Suprapubic skin (tissue), 4 donors: ENCODE data around the gene PRMT3. TPM values are rescaled to one million over a fixed set of nuclear protein-coding genes. Genes with fewer than 3 reads are reported as not detected.

Experiments
- DNase-seq, 2 donors: peaks; one replicate each; pipeline ENCODE4 v3.0.0-alpha.2; 2019; ENCODE audit warnings: low spot score in 2 of 2
- H3K27ac ChIP-seq: fragments of 200-600 bp; sonication (generic); one replicate; pipeline ENCODE4 v1.5.1; 2019
- H3K27me3 ChIP-seq: fragments of 200-600 bp; sonication (generic); one replicate; pipeline ENCODE4 v1.5.1; 2019
- H3K36me3 ChIP-seq: fragments of 200-600 bp; sonication (generic); one replicate; pipeline ENCODE4 v1.5.1; 2019
- H3K4me1 ChIP-seq: fragments of 200-600 bp; sonication (generic); one replicate; pipeline ENCODE4 v1.5.1; 2019
- H3K4me3 ChIP-seq: fragments of 200-600 bp; sonication (generic); one replicate; pipeline ENCODE4 v1.5.1; 2019; ENCODE audit warnings: mild to moderate bottlenecking
- H3K9me3 ChIP-seq: fragments of 200-600 bp; sonication (generic); one replicate; pipeline ENCODE4 v1.5.1; 2019
- CTCF ChIP-seq, 2 donors: fragments of 200-600 bp in 1 of 2; fragments of 450-650 bp in 1 of 2; sonication (generic) in 1 of 2; IDR thresholded peaks; one replicate each; pipeline ENCODE4 v1.5.1; 2016 to 2019; ENCODE audit warnings: antibody characterized with exemption in 2 of 2, mild to moderate bottlenecking in 1 of 2, moderate library complexity in 1 of 2
- EP300 ChIP-seq: sonication (generic); formaldehyde crosslinking; IDR thresholded peaks from one replicate; pipeline ENCODE4 v1.6.1; 2017; ENCODE audit warnings: antibody characterized with exemption
- POLR2A ChIP-seq, 2 donors: fragments of 450-650 bp; IDR thresholded peaks; one replicate each; pipeline ENCODE4 v1.6.1; 2017; ENCODE audit warnings: antibody characterized with exemption in 2 of 2, mild to moderate bottlenecking in 2 of 2, moderate library complexity in 2 of 2
- POLR2AphosphoS5 ChIP-seq, 3 donors: sonication (generic); formaldehyde crosslinking; IDR thresholded peaks; one replicate each; pipeline ENCODE4 v1.6.1; 2017; ENCODE audit warnings: antibody characterized with exemption in 3 of 3
- WGBS: methylation state at CpG from one replicate; pipeline ENCODE4 v1.1.5; 2018; 5-methylcytosine and 5-hydroxymethylcytosine counted together
- total RNA-seq, 4 donors: library from RNA; depleted of rRNA; stranded (reverse); fragments of >200 nt; gene quantifications; one replicate each; pipeline ENCODE4 v1.1.0, GENCODE V29; 2016

The PRMT3 gene
- total RNA-seq, 4 donors from 2014 or later, result 13.3 to 19.7 (median 15.5) TPM

DNA sequence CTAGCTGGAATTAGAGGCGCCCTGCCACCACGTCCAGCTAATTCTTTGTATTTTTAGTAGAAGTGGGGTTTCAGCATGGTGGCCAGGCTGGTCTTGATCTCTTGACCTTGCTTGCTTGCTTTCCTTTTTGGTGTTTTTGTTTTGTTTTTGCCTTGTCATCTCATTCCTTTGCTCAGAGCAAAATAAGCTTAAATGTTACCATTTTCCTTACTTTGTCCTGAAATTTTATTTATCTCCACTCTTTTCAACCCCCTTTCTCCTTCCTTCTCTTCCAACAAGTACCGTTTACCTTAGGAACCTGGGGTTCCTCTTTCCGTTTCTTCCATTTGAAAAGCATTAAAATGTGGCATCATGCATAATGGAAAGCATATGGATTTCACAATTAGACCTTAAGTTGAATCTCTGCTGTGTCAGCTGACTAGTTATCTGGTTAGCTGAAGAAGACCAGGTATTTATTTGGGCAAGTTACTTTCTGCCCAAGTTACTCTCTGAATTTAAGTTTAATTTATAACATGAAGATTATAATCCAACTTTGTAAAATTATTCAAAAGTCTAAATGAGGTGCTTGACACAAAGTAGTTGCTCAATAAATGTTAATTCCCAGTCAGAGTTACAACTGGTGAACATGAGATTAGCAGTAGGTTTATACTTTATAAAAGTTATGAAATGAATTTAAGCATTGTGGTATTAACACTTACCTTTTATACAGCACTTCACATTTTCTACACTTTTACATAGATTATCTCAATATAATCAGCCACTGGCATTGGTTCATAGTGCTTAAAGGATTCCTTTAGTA lies 69.7 kb downstream of the PRMT3 start:
- Histone ChIP-seq H3K27me3 (no peaks in the 10 kb centered on the region), H3K4me3 (no peak overlapping the region), H3K9me3 (no peaks in the 10 kb centered on the region), H3K4me1 (no peaks in the 10 kb centered on the region), H3K36me3 (no peaks in the 10 kb centered on the region), H3K27ac (no peak overlapping the region)
- no peak for DNase-seq
- WGBS, result 91% methylated on average over 4 of the region's 4 CpGs
- TF ChIP-seq POLR2AphosphoS5 (IDR thresholded peaks at IDR 0.05), result no peak
- TF ChIP-seq EP300, result no peak
- TF ChIP-seq CTCF (IDR thresholded peaks at IDR 0.05), result no peak
- no peak for TF ChIP-seq POLR2A (IDR thresholded peaks at IDR 0.05)

DNA sequence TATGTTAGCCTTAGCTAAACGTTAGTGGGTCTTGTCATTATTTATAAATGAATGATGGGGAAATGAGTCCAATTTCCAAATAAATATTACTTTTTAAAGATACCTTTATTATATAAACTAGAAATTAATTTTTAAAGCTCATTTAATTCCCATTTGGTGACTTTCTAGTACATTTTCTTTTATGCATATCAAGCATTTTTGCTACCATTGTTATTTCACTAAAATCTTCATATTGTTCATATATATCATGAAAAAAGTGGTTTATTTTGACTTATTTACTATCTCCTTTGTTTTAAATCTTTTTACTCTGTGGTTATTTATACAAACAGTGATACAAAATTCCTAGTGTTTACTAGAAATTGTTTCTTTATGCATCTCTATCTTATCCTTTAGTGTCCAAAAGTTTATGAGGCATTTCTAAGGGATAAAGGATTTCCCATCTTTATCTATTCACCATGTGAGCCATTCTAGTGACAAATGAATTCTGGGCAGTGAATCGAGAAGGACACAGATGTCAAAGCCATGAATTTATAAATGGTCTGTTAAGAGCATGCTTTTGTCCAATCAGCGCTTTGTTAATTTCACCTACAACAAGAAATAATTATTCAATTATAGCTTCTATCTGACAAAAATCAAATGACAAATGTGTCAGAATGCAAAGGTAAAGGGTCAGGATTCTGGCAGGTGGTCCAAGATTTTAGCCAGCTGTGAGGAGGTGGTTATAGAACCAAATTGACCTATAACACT lies 70.6 kb downstream of the PRMT3 start:
- no peaks in the 10 kb centered on the region for H3K9me3 ChIP-seq
- 91% methylated on average over 3 of the region's 3 CpGs for WGBS
- H3K36me3 ChIP-seq, result no peaks in the 10 kb centered on the region
- no peak for TF ChIP-seq EP300
- H3K27ac ChIP-seq, result no peak overlapping the region
- no peak overlapping the region for H3K4me3 ChIP-seq
- H3K4me1 ChIP-seq, result no peaks in the 10 kb centered on the region
- no peak for DNase-seq
- H3K27me3 ChIP-seq, result no peaks in the 10 kb centered on the region

DNA sequence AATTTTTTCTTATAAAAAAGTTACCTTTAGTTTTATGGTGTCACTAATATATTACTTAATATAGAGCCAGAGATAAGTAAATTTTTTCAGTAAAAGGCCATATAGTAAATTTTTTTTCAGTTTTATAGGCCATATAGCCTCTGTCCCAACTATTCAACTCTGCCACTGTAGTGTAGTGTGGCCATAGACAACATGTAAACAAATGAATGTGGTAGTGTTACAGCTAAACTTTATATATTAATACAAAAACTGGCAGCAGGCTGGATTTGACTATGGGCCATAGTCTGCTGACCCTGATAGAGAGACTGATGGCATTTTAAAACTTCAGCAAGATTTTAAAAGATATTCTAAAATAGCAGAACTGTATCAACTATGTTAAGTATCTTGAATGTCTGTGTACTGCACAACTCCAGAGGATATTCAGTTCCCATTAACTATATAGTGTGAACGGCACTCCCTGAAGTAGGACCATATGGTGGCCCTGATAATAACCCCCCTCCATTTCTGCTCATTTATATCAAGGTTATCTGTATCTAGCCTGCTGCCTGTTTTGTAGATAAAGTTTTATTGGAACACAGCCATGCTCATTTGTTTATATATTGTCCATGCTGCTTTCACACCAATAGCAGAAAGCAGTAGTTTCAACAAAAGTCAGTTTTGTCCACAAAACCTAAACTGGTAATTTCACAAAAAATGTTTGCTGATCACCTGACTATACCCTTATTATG lies 71.6 kb downstream of the PRMT3 start:
- Histone ChIP-seq H3K27ac (no peak overlapping the region), H3K9me3 (no peaks in the 10 kb centered on the region), H3K27me3 (no peaks in the 10 kb centered on the region), H3K36me3 (no peaks in the 10 kb centered on the region), H3K4me3 (no peak overlapping the region), H3K4me1 (no peaks in the 10 kb centered on the region)
- no peak for DNase-seq
- TF ChIP-seq EP300 (no peak), POLR2AphosphoS5 (IDR thresholded peaks at IDR 0.05) (no peak), CTCF (IDR thresholded peaks at IDR 0.05) (no peak), POLR2A (IDR thresholded peaks at IDR 0.05) (no peak)
- 88% methylated on average over 1 of the region's 1 CpG for WGBS

DNA sequence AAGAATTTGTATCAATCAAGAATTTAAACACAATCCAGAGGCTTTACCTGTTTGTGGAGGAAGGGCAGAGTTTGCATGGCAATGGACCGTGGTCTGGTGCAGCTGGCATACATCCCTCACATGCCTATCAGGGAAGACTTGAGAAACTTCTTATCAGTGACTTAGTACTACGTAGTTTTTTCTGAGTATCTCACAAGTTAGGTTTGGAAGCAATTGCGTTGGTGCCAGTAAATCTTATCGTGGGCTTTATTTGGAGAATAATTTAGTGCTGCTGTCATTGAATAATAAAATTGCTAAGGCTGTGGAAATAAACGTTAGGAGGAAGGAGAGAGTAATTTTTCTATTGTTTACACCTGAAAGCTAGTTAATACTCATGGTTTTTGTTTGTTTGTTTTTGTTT lies 72.3 kb downstream of the PRMT3 start:
- Histone ChIP-seq H3K36me3 (peaks cover 5% of the 10 kb centered on the region), H3K4me1 (no peaks in the 10 kb centered on the region), H3K27ac (no peak overlapping the region), H3K4me3 (no peak overlapping the region), H3K9me3 (no peaks in the 10 kb centered on the region), H3K27me3 (no peaks in the 10 kb centered on the region)
- 73% methylated on average over 5 of the region's 5 CpGs for WGBS
- TF ChIP-seq CTCF (IDR thresholded peaks at IDR 0.05), result no peak
- TF ChIP-seq EP300, result no peak
- no peak for TF ChIP-seq POLR2AphosphoS5 (IDR thresholded peaks at IDR 0.05)
- no peak for TF ChIP-seq POLR2A (IDR thresholded peaks at IDR 0.05)
- DNase-seq, result no peak

DNA sequence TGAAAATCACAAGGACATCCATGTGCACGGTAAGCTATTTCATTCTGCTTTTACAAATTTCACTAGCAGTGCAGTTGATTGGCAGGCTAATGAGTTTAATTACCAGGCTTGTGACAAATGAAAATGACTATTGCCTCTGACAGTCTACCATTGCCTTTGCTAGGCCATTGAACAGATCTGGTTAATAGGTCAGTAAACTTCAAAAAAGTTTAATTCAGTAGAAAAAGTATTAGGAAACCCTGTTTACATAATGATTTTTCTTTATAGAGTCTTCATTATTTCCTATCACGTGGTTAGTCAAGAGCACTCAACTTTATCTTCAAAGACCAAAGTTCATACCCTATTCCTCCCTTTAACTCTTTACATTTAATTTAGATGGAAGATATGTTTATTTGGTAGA lies 77.0 kb downstream of the PRMT3 start:
- peaks cover 9% of the 10 kb centered on the region for H3K36me3 ChIP-seq
- no peaks in the 10 kb centered on the region for H3K27me3 ChIP-seq
- no peaks in the 10 kb centered on the region for H3K4me1 ChIP-seq
- no peak overlapping the region for H3K4me3 ChIP-seq
- 91% methylated on average over 2 of the region's 2 CpGs for WGBS
- no peak for DNase-seq
- no peaks in the 10 kb centered on the region for H3K9me3 ChIP-seq
- H3K27ac ChIP-seq, result no peak overlapping the region
- TF ChIP-seq POLR2AphosphoS5 (IDR thresholded peaks at IDR 0.05) (no peak), CTCF (IDR thresholded peaks at IDR 0.05) (no peak), EP300 (no peak)
